ENCODE data around the gene KLHL40.

The KLHL40 gene

GRCh38 chr3:42732196-42732828 lies 47.0 kb downstream of the KLHL40 start:
- no peak for DNase-seq (ENCODE audit: low read depth, low spot score)
- H3K4me3 ChIP-seq (ENCODE audit: low read length) = no peak overlapping the region

DNA sequence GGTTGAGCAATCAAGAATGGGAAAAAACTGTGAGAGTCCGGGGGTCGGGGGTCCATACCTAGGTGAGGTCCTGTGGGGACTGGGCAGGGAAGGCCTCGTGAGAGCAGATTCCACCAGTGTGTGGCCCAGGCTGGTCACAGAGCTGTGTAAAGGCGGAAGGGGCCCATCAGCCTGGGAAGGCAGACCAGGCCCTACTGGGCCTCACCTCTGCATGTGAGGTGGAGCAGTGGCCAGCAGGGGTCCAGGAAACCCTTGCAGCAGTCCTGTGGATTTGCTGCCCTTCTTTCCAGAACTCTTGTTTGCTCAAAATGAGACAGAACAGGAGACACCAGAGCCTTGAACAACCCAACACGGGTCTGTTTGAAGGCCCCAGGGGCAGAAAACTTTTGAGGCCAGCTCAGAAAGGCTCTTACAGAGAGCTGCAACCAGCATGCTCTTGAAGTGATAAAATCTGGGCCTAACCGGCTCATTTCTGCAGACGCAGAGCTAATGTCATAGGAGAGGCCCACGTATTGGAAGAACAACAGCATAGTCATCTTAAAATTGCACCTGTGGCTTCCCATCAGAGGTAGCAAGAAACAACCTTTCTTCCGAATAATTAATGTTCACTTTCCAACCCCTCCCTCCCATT lies 47.6 kb downstream of the KLHL40 start:
- H3K4me3 ChIP-seq (ENCODE audit: low read length) = no peak overlapping the region
- DNase-seq (ENCODE audit: low read depth, low spot score) = no peak

DNA sequence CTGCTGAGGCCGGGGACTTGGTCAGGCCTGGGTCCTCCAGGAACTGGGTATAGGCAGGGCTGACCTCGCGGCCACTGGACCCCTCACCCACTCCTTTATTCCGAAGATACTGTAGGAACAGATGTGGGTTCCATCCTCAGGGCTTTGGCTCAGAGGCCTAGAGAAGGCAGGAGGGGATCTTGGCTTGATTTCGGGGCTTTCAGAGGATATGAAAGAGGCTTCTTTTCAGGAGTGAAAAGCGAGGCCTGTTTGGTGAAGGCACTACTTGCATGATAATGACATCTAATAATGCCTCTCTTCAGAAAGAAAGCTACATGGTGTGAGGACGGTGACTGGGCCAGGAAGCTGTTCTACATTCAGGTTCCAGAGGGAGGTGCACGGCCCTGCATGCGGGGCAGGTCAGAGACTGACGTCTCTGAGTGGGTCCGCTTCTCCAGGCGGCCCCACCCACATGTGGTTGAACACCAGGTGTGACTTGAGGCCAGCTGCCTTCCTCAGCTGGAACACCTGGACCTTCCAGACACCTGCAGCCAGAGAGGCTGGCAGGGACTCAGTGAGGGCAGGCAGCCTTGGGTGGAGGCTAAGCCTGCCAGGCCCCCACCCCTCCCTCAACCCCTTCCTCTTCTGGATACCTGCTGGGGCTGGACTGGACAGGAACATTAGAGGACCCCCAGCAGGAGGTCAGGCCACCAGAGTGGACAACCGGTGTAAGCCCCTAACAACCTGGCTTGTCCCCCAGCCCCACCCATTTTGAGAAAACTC lies 48.3 kb downstream of the KLHL40 start:
- H3K4me3 ChIP-seq (ENCODE audit: low read length) = no peak overlapping the region
- no peak for DNase-seq (ENCODE audit: low read depth, low spot score)

DNA sequence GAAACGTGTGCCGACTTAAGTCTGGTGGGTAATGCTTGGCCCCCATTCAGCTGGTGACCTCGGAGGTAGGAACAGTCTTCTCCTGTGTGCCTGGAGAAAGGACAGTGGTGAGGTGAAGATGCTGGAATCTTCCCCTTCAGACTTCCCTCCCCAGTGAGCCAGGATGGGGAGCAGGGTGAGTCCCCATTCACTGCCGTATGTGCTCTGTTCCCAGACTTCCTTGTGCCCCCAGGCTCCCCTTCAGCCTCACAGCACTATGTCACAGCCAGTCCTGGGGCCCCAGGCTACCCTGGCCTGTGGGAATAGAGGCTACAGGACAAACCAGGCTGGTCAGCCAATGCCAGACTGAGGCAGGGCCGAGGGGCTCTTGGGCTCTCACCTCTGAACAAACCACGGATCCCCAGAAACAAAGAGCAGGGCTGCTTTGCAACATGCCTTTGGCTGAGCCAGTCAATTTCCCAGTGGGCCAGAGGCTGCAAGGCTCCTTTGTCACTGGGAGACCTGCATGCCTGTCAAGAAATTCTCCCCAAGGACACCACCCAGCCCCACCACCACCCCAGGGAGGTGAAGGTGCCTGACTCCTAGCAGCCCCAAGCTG lies 49.0 kb downstream of the KLHL40 start:
- no peak overlapping the region for H3K4me3 ChIP-seq (ENCODE audit: low read length)

DNA sequence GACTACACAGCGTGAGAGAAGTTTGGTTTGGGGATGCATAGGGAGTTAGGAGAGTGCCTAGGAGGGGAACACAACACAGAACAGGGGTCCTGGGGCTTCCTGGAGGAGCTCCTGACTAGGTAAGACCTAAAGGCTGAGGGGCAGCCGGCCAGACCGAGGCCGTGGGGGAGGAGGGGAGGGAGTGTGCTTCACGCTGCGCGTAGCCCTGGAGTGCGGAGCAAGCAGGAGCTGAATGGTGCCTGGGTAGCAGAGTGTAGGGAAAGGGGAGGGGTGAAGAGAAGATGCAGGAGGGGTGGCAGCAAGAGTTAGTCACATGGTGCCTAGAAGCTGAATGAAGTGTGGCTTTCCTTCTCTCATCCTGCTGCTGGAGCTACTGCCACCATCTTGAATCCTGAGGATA lies 49.7 kb downstream of the KLHL40 start:
- DNase-seq (ENCODE audit: low read depth, low spot score) = no peak
- H3K4me3 ChIP-seq (ENCODE audit: low read length) = no peak overlapping the region

More for the DNA sequence above, 49.0 kb downstream of the KLHL40 start:
- DNase-seq (ENCODE audit: low read depth, low spot score) = no peak

DNA sequence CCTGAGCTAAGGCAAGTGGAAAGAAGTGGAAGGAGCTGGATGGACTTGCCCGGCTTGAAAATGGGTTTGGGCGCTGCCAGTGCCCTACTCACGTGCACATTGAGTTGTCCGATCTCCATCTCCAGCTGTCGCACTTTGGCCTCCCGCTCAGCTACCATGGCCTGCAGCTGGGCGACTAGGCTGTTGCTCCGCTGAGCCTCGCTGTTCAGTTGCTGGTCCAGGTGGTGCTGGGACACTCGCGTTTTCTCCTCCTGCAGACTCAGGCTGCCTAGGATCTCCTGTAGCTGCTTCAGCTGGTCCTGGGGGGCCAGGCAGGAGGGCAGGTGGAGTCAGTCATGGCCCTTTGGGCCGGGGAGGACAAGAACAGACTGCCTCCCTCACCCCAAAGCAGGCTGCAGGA lies 50.3 kb downstream of the KLHL40 start:
- H3K4me3 ChIP-seq (ENCODE audit: low read length) = no peak overlapping the region
- no peak for DNase-seq (ENCODE audit: low read depth, low spot score)

GRCh38 chr3:42736081-42736480 lies 50.7 kb downstream of the KLHL40 start:
- H3K4me3 ChIP-seq (ENCODE audit: low read length) = no peak overlapping the region

DNA sequence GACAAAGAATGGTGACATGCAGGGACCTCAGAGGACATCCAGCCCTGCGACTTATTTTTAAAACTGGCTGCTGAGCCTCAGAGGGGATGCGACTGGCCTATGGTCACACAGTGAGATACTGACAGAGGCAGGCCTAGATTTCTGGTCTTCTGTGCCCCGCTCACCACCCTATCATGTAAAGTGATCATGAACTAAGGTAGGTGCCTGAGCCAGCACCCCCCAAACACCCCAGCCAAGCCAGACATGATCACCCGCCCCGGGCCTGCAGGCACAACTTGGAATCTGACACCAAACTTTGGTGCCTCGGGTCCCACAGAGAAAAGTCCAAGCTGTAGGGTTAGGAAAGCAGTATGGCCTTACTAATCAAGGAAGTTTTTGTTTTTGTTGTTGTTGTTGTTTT lies 51.2 kb downstream of the KLHL40 start:
- no peak for DNase-seq (ENCODE audit: low read depth, low spot score)
- H3K4me3 ChIP-seq (ENCODE audit: low read length) = no peak overlapping the region

More at GRCh38 chr3:42736081-42736480, 50.7 kb downstream of the KLHL40 start:
- no peak for DNase-seq (ENCODE audit: low read depth, low spot score)

DNA sequence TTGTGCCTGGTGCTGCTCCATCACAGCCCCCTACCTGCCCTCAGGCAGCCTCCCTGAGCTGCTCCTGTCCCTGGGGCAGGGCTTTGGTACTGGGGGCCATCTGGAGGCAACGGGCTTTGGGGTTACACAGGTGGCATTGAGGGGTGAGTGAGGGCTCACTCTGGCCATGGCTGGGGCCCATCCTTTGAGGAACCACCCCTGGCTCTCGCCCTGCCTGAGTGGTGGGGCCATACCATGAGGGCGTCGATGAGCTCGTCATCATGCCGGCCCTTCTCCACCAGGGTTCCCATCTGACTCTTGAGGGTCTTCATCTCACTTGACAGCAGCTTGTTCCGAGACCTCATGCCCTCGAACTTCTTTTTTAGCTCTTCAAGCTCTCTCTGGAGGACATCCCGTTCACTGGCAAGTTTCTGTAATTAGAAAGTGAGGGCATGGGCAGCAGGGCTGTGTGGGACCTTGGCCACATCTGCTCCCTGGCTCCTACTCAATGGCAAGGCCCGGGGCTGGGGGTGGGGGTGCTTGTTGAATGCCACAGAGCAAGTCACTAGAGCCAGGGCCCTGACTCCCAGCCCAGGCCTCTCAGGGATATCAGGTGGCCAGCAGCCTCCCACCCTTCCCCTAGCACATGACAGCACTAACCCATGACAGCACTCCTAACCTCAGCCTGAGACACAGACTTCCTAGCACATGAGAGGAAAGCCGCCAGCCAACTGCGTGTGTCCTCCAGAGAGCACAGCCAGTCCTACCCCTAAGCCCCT lies 54.2 kb downstream of the KLHL40 start:
- H3K4me3 ChIP-seq (ENCODE audit: low read length) = no peak overlapping the region
- DNase-seq (ENCODE audit: low read depth, low spot score) = no peak

GRCh38 chr3:42741796-42742195 lies 56.5 kb downstream of the KLHL40 start:
- DNase-seq (ENCODE audit: low read depth, low spot score) = no peak
- H3K4me3 ChIP-seq (ENCODE audit: low read length) = no peak overlapping the region

All from Jurkat, Clone E6-1 (cell line).